GM12878 (cell line): Measurements from ENCODE around the gene PDPN. TPM values are rescaled to one million over a fixed set of nuclear protein-coding genes. Genes with fewer than 3 reads are reported as not detected.

Experiments used
- ATAC-seq: fragments of 200-7000 bp; cut with Tn5 transposase; 3 replicates; pipeline ENCODE4 v1.9.1; 2020; ENCODE audit warnings: mild to moderate bottlenecking, moderate library complexity
- BruUV-seq: library from RNA; stranded (reverse); fragments of 400-500 nt; replicated peaks from 2 replicates; lab custom pipeline; 2021; lab: Mats Ljungman, UMichigan
- CTCF ChIA-PET: fragments of 300-600 bp; sonication (Branson Sonifier 250); formaldehyde crosslinking; extraction: SDS; loops from one replicate; lab custom pipeline; 2021; ENCODE audit warnings: inconsistent platforms; lab: Yijun Ruan, JAX
- POLR2A ChIA-PET: fragments of 350-600 bp; formaldehyde crosslinking; extraction: SDS; loops from one replicate; lab custom pipeline; 2021; ENCODE audit warnings: inconsistent platforms; lab: Charles Lee
- RAD21 ChIA-PET: fragments of 300-600 bp; sonication (Branson Sonifier 250); formaldehyde crosslinking; loops from one replicate; lab custom pipeline; 2023; ENCODE audit warnings: antibody characterized with exemption; ENCODE audit not compliant: unreplicated experiment; lab: Charles Lee
- SMC1A ChIA-PET: fragments of 300-600 bp; sonication (Branson Sonifier 250); formaldehyde crosslinking; loops from one replicate; lab custom pipeline; 2023; ENCODE audit not compliant: unreplicated experiment, uncharacterized antibody; lab: Charles Lee
- DNase-seq: peaks from one replicate; pipeline ENCODE4 v3.0.0-alpha.2; 2011; ENCODE audit warnings: low read depth, low spot score
- FAIRE-seq: peaks from 3 replicates; lab custom pipeline; 2011; peaks lifted over from hg19 to GRCh38; lab: Jason Lieb, UNC
- H2AFZ ChIP-seq: 2 replicates; pipeline ENCODE4 v1.6.0; 2011; ENCODE audit warnings: low read depth, low read length, control low read depth; ENCODE audit not compliant: control insufficient read depth
- H3K27ac ChIP-seq: 2 replicates; pipeline ENCODE4 v1.5.1; 2011; ENCODE audit warnings: control low read depth; ENCODE audit not compliant: control insufficient read depth, insufficient read depth
- H3K27me3 ChIP-seq, 2 experiments: replicated peaks in 1 of 2; 2 replicates each; pipeline versions ENCODE4 v1.6.0 to v1.6.1; 2011; ENCODE audit warnings: low read length in 1 of 2; ENCODE audit not compliant: control insufficient read depth in 2 of 2, insufficient read depth in 2 of 2
- H3K36me3 ChIP-seq, 2 experiments: 2 replicates each; pipeline ENCODE4 v1.5.1; 2011; ENCODE audit warnings: low read length in 1 of 2; ENCODE audit not compliant: control insufficient read depth in 2 of 2, insufficient read depth in 2 of 2
- H3K4me1 ChIP-seq: 2 replicates; pipeline ENCODE4 v1.6.1; 2011; ENCODE audit warnings: mild to moderate bottlenecking, low read length, moderate library complexity, mixed read lengths; ENCODE audit not compliant: control insufficient read depth, insufficient read depth
- H3K4me2 ChIP-seq: 2 replicates; pipeline ENCODE4 v1.6.0; 2011; ENCODE audit warnings: control low read depth; ENCODE audit not compliant: control insufficient read depth, insufficient read depth
- H3K4me3 ChIP-seq: fragments of 200-600 bp; sonication (generic); 2 replicates; pipeline ENCODE4 v1.5.1; 2016
- H3K79me2 ChIP-seq: 2 replicates; pipeline ENCODE4 v1.6.0; 2011; ENCODE audit warnings: low read length; ENCODE audit not compliant: control insufficient read depth, insufficient read depth
- H3K9ac ChIP-seq: 2 replicates; pipeline ENCODE4 v1.8.0; 2011; ENCODE audit warnings: low read length, control low read depth, mixed read lengths; ENCODE audit not compliant: control insufficient read depth, insufficient read depth
- H3K9me3 ChIP-seq: replicated peaks from 3 replicates; pipeline ENCODE4 v1.5.1; 2011; ENCODE audit warnings: mild to moderate bottlenecking, low read length; ENCODE audit not compliant: control insufficient read depth, insufficient read depth
- H4K20me1 ChIP-seq: 2 replicates; pipeline ENCODE4 v1.6.0; 2011; ENCODE audit not compliant: control insufficient read depth, insufficient read depth
- BMI1 ChIP-seq: fragments of 450-650 bp; IDR thresholded peaks from 2 replicates; pipeline ENCODE4 v1.6.1; 2016; ENCODE audit warnings: mild to moderate bottlenecking, moderate library complexity, borderline replicate concordance
- CREB1 ChIP-seq: IDR thresholded peaks from 2 replicates; pipeline ENCODE4 v1.6.1; 2012; ENCODE audit warnings: low read depth, mild to moderate bottlenecking, inconsistent platforms
- FOXM1 ChIP-seq: IDR thresholded peaks from 2 replicates; pipeline ENCODE4 v1.6.1; 2012; ENCODE audit warnings: low read depth, mild to moderate bottlenecking, inconsistent platforms, low read length, moderate library complexity
- HSF1 ChIP-seq: fragments of 150-350 bp; IDR thresholded peaks from 2 replicates; pipeline ENCODE4 v1.6.1; 2014; ENCODE audit warnings: mild to moderate bottlenecking, low read depth, low read length
- MTA2 ChIP-seq: fragments of 450-650 bp; IDR thresholded peaks from 2 replicates; pipeline ENCODE4 v1.6.1; 2016; ENCODE audit warnings: low read depth, mild to moderate bottlenecking, moderate library complexity
- NR2F1 ChIP-seq: fragments of 450-650 bp; conservative IDR thresholded peaks from 2 replicates; pipeline ENCODE4 v1.6.1; 2017; ENCODE audit warnings: mild to moderate bottlenecking
- NRF1 ChIP-seq: conservative IDR thresholded peaks from 2 replicates; pipeline ENCODE4 v1.6.1; 2011; ENCODE audit warnings: mild to moderate bottlenecking, low read depth, low read length, improper control_type of control experiment
- PAX5 ChIP-seq: IDR thresholded peaks from 2 replicates; pipeline ENCODE4 v1.6.1; 2011; ENCODE audit warnings: low read depth, low read length, borderline replicate concordance
- PBX3 ChIP-seq: IDR thresholded peaks from 2 replicates; pipeline ENCODE4 v1.6.1; 2011; ENCODE audit warnings: mild to moderate bottlenecking, low read depth, low read length, moderate library complexity; ENCODE audit not compliant: insufficient replicate concordance
- ZBED1 ChIP-seq: IDR thresholded peaks from 2 replicates; pipeline ENCODE4 v1.6.1; 2016; ENCODE audit warnings: borderline replicate concordance
- ZBTB33 ChIP-seq: fragments of 450-650 bp; IDR thresholded peaks from 2 replicates; pipeline ENCODE4 v1.6.1; 2017; ENCODE audit warnings: mild to moderate bottlenecking
- ZBTB4 ChIP-seq: fragments of 450-650 bp; formaldehyde crosslinking; IDR thresholded peaks from 2 replicates; pipeline ENCODE4 v1.4.0; 2022; ENCODE audit warnings: mild to moderate bottlenecking, moderate library complexity
- ZNF384 ChIP-seq: IDR thresholded peaks from 2 replicates; pipeline ENCODE4 v1.6.1; 2012; ENCODE audit warnings: low read depth, mild to moderate bottlenecking, low read length, improper control_type of control experiment, borderline replicate concordance
- WGBS: methylation state at CpG from one replicate; pipeline ENCODE4 v1.1.6; 2016; ENCODE audit warnings: low lambda C conversion rate; ENCODE audit not compliant: insufficient replicate concordance, insufficient coverage; ENCODE audit errors: missing lambda C conversion rate; 5-methylcytosine and 5-hydroxymethylcytosine counted together
- in situ Hi-C: fragments of 300-500 bp; cut with MboI; formaldehyde crosslinking; loops from 9 replicates; pipeline ENCODE4 v1.14.3; 2018; ENCODE audit warnings: mixed read lengths
- intact Hi-C: fragments of 100-400 bp; cut with micrococcal nuclease; formaldehyde crosslinking; loops from one replicate; pipeline ENCODE4 v1.14.2; 2022; ENCODE audit not compliant: unreplicated experiment
- polyA plus RNA-seq, 11 experiments: library from polyadenylated mRNA; depleted of rRNA in 4 of 11; unstranded in 6 of 11; stranded (reverse) in 5 of 11; fragments of >200 nt; fragmentation: Nextera tagmentation in 4 of 11; fragmentation: Illumina TruSeq in 1 of 11; extraction: Ambion mirVana in 4 of 11; extraction: Trizol in 1 of 11; gene quantifications; 1 replicate in 1 of 11; 2 replicates in 10 of 11; pipeline versions ENCODE4 v1.2.1 to v1.2.3, GENCODE V29; 2011 to 2016; ENCODE audit warnings: inconsistent platforms in 2 of 11, missing spikeins in 2 of 11, low read depth in 1 of 11
- total RNA-seq, 4 experiments: library from RNA; depleted of rRNA in 3 of 4; stranded (reverse); fragments of >200 nt in 3 of 4; fragmentation: Illumina TruSeq in 1 of 4; extraction: Trizol in 1 of 4; gene quantifications; 2 replicates each; pipeline versions ENCODE4 v1.2.1 to v1.2.3, GENCODE V29; 2013 to 2021

PDPN gene
- total and polyA plus RNA-seq, 10 of the 15 experiments (the other 5 are each of a cell fraction or from before 2014, with no cell fraction given): 0.21 TPM; not detected in 9

DNA sequence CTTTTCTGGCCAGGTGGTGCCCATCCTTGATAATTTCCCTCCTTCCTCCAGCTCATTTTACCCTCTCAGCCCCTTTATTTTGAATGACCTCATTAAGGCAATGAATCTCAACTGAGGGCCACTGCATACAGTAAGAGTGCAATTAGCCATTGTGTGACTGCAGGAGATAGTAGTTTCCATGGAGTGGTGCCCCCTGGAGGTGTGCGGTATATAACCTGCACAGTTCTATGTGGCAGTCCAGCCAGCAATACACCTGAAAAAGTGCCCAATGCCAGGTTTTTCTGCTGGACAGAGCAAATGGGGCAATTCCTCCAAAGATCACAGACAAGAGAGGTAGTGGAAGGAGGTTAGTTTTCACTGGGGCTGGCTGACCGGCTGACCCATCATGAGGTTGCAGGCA is 43.9 kb upstream of the PDPN start:
- Histone ChIP-seq H3K4me3 (no peak overlapping the region), H3K27me3 (no peaks in the 10 kb centered on the region), H3K9ac (no peak overlapping the region), H3K9me3 (no peaks in the 10 kb centered on the region), H3K27ac (no peak overlapping the region), H4K20me1 (no peaks in the 10 kb centered on the region), H3K4me2 (no peak overlapping the region), H2AFZ (no peak overlapping the region), H3K79me2 (no peaks in the 10 kb centered on the region), H3K36me3 (no peaks in the 10 kb centered on the region), H3K4me1 (no peaks in the 10 kb centered on the region)
- 74% methylated on average over 2 of the region's 2 CpGs for WGBS
- ChIA-PET RAD21 (no interaction called here), POLR2A (no interaction called here), CTCF (no interaction called here), SMC1A (no interaction called here)
- ATAC-seq: no peak
- in situ Hi-C loops (no loop called here), intact Hi-C loops (no loop called here)
- FAIRE-seq: no peak
- DNase-seq: no peak
- no TSS peak for BruUV-seq
- TF ChIP-seq FOXM1 (no peak), ZBTB33 (no peak), MTA2 (no peak), HSF1 (no peak), PBX3 (no peak), ZBTB4 (CRISPR knock-in tag) (no peak), CREB1 (no peak), PAX5 (no peak), NR2F1 (no peak), BMI1 (no peak), NRF1 (no peak), ZNF384 (no peak), ZBED1 (no peak)
